D341Med (cell line): ENCODE results near the gene LCNL1.

Source experiments
- DNase-seq: peaks from one replicate; pipeline ENCODE4 v3.0.0; 2012; ENCODE audit warnings: low spot score

The LCNL1 gene

GRCh38 chr9:136960212-136960937, 22.4 kb upstream of the LCNL1 start:
- DNase-seq = no peak

GRCh38 chr9:136960938-136961275, 21.9 kb upstream of the LCNL1 start:
- DNase-seq = no peak

GRCh38 chr9:136961279-136962065, 21.3 kb upstream of the LCNL1 start:
- DNase-seq = no peak

- no peak for DNase-seq
These were observed 20.6 kb upstream of the LCNL1 start for GRCh38 chr9:136962163-136962562.

GRCh38 chr9:136962701-136963248, 20.0 kb upstream of the LCNL1 start:
- DNase-seq = no peak

GRCh38 chr9:136963341-136963740, 19.5 kb upstream of the LCNL1 start:
- DNase-seq = no peak

GRCh38 chr9:136963751-136964150, 19.0 kb upstream of the LCNL1 start:
- no peak for DNase-seq

- DNase-seq = no peak
These were observed 18.6 kb upstream of the LCNL1 start for GRCh38 chr9:136964171-136964689.

GRCh38 chr9:136964833-136965422, 17.9 kb upstream of the LCNL1 start:
- no peak for DNase-seq

- DNase-seq = no peak
These were observed 16.9 kb upstream of the LCNL1 start for GRCh38 chr9:136965771-136966484.

GRCh38 chr9:136968333-136969127, 14.3 kb upstream of the LCNL1 start:
- no peak for DNase-seq

- no peak for DNase-seq
These were observed 13.6 kb upstream of the LCNL1 start for GRCh38 chr9:136969150-136969549.

GRCh38 chr9:136969774-136970173, 13.0 kb upstream of the LCNL1 start:
- DNase-seq = no peak

- no peak for DNase-seq
These were observed 12.4 kb upstream of the LCNL1 start for GRCh38 chr9:136970361-136970760.

GRCh38 chr9:136971746-136972145, 11.0 kb upstream of the LCNL1 start:
- DNase-seq = no peak

GRCh38 chr9:136972335-136972734, 10.5 kb upstream of the LCNL1 start:
- DNase-seq = no peak

GRCh38 chr9:136972743-136973142, 10.1 kb upstream of the LCNL1 start:
- no peak for DNase-seq

- no peak for DNase-seq
These were observed 8.9 kb upstream of the LCNL1 start for GRCh38 chr9:136973618-136974617.

- no peak for DNase-seq
These were observed 7.8 kb upstream of the LCNL1 start for GRCh38 chr9:136974817-136975535.
